ENCODE results near the gene CCL16.
"Not testable (repeated sequence)": the region's sequence is repeated elsewhere in the genome, so short reads cannot be mapped to it uniquely, and the experiment has no call there.

Gene CCL16

DNA sequence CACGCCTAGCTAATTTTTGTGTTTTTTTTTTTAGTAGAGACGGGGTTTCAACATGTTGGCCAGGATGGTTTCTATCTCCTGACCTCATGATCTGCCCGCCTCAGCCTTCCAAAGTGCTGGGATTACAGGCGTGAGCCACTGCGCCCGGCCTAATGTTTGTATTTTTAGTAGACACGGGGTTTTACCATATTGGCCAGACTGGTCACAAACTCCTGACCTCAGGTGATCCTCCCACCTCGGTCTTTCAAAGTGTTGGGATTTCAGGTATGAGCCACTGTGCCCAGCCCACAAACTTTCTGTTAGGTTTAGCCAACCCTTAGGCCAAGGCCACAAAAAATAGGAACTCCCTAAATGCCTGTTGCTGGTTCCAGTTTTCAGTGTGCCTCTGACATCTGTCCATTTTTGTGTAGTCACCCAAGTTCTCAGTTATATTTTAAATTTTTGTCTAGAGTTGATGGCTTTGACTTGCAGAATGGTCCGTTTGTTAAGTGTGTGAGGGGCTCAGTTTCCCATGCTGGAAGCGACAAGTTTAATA, 12.7 kb downstream of the CCL16 start:
- H3K27me3 ChIP-seq (ENCODE audit: control insufficient read depth, insufficient read depth, low read length), result no peaks in the 10 kb centered on the region
- H3K9ac ChIP-seq (ENCODE audit: low read length), result no peak overlapping the region
- H3K27ac ChIP-seq (ENCODE audit: low read depth, low read length), result no peak overlapping the region
- H3K4me1 ChIP-seq (ENCODE audit: control insufficient read depth, insufficient read depth, low read length), result peaks cover 4% of the 10 kb centered on the region
- no peaks in the 10 kb centered on the region for H3K36me3 ChIP-seq (ENCODE audit: control insufficient read depth, insufficient read depth, low read length)
- H3K4me3 ChIP-seq (ENCODE audit: low read depth, low read length), result no peak overlapping the region
- H3K9me3 ChIP-seq (ENCODE audit: control insufficient read depth, insufficient read depth, low read depth, low read length), result no peaks in the 10 kb centered on the region

DNA sequence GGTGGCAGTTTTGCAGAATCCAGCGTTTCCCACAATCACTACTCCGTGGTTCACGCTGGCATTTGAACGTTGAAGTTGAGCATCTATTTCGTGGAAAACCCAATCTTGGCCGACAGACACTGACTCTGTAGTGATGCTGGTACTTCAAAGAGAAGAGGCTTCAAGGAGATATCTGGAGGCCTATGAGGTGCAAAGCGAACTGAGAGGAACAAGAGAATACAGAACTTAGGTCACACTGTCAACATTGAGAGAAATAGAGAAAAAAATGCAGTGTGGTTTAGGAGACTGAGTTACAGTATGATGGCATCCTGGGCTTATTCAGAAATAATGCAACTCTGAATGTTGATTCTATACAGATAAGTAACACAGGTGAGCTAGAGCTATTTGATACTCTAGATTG, 16.0 kb downstream of the CCL16 start:
- H3K27me3 ChIP-seq (ENCODE audit: control insufficient read depth, insufficient read depth, low read length), result no peaks in the 10 kb centered on the region
- H3K27ac ChIP-seq (ENCODE audit: low read depth, low read length), result no peak overlapping the region
- no peaks in the 10 kb centered on the region for H3K36me3 ChIP-seq (ENCODE audit: control insufficient read depth, insufficient read depth, low read length)
- no peak overlapping the region for H3K4me3 ChIP-seq (ENCODE audit: low read depth, low read length)
- no peaks in the 10 kb centered on the region for H3K9me3 ChIP-seq (ENCODE audit: control insufficient read depth, insufficient read depth, low read depth, low read length)
- H3K4me1 ChIP-seq (ENCODE audit: control insufficient read depth, insufficient read depth, low read length), result peaks cover 4% of the 10 kb centered on the region
- no peak overlapping the region for H3K9ac ChIP-seq (ENCODE audit: low read length)

DNA sequence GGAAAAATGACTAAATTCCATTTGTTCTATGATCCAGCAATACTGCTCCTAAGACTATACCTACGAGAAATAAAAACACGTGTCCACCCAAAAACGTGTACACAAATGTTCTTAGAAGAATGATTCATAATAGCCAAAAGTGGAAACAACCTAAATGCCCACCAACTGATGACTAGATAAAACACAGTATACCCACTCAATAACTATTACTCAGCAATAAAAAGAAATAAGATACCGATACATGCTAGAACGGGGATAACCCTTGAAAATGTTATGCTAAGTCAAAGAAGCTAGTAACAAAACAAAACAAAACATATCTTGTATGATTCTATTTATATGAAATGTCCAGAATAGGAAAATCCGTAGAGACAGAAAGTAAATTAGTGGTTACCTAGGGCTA, 17.6 kb downstream of the CCL16 start:
- Histone ChIP-seq H3K27me3 (ENCODE audit: control insufficient read depth, insufficient read depth, low read length) (no peaks in the 10 kb centered on the region), H3K4me3 (ENCODE audit: low read depth, low read length) (no peak overlapping the region)

GRCh38 chr17:35953720-35954119, 27.6 kb downstream of the CCL16 start:
- Histone ChIP-seq H3K4me1 (ENCODE audit: control insufficient read depth, insufficient read depth, low read length) (peaks cover 10% of the 10 kb centered on the region), H3K9ac (ENCODE audit: low read length) (no peak overlapping the region), H3K4me3 (ENCODE audit: low read depth, low read length) (no peak overlapping the region), H3K27me3 (ENCODE audit: control insufficient read depth, insufficient read depth, low read length) (no peaks in the 10 kb centered on the region), H3K9me3 (ENCODE audit: control insufficient read depth, insufficient read depth, low read depth, low read length) (no peaks in the 10 kb centered on the region), H3K36me3 (ENCODE audit: control insufficient read depth, insufficient read depth, low read length) (no peaks in the 10 kb centered on the region), H3K27ac (ENCODE audit: low read depth, low read length) (no peak overlapping the region)

More for the DNA sequence above, 17.6 kb downstream of the CCL16 start:
- H3K36me3 ChIP-seq (ENCODE audit: control insufficient read depth, insufficient read depth, low read length), result no peaks in the 10 kb centered on the region
- no peaks in the 10 kb centered on the region for H3K4me1 ChIP-seq (ENCODE audit: control insufficient read depth, insufficient read depth, low read length)
- no peak overlapping the region for H3K9ac ChIP-seq (ENCODE audit: low read length)
- no peaks in the 10 kb centered on the region for H3K9me3 ChIP-seq (ENCODE audit: control insufficient read depth, insufficient read depth, low read depth, low read length)
- H3K27ac ChIP-seq (ENCODE audit: low read depth, low read length), result no peak overlapping the region

GRCh38 chr17:35949401-35949800, 31.9 kb downstream of the CCL16 start:
- Histone ChIP-seq H3K27me3 (ENCODE audit: control insufficient read depth, insufficient read depth, low read length) (no peaks in the 10 kb centered on the region), H3K27ac (ENCODE audit: low read depth, low read length) (no peak overlapping the region), H3K9ac (ENCODE audit: low read length) (no peak overlapping the region), H3K4me1 (ENCODE audit: control insufficient read depth, insufficient read depth, low read length) (peaks cover 10% of the 10 kb centered on the region), H3K4me3 (ENCODE audit: low read depth, low read length) (no peak overlapping the region), H3K36me3 (ENCODE audit: control insufficient read depth, insufficient read depth, low read length) (no peaks in the 10 kb centered on the region), H3K9me3 (ENCODE audit: control insufficient read depth, insufficient read depth, low read depth, low read length) (no peaks in the 10 kb centered on the region)

- Histone ChIP-seq H3K4me1 (ENCODE audit: control insufficient read depth, insufficient read depth, low read length) (no peaks in the 10 kb centered on the region; the same call in 1 of the 2 replicates), H3K9ac (ENCODE audit: low read length) (no peak overlapping the region), H3K27me3 (ENCODE audit: control insufficient read depth, insufficient read depth, low read length) (no peaks in the 10 kb centered on the region), H3K4me3 (ENCODE audit: low read depth, low read length) (no peak overlapping the region), H3K36me3 (ENCODE audit: control insufficient read depth, insufficient read depth, low read length) (no peaks in the 10 kb centered on the region), H3K27ac (ENCODE audit: low read depth, low read length) (no peak overlapping the region), H3K9me3 (ENCODE audit: control insufficient read depth, insufficient read depth, low read depth, low read length) (no peaks in the 10 kb centered on the region)
Measured at GRCh38 chr17:35948092-35948491, 33.2 kb downstream of the CCL16 start.

DNA sequence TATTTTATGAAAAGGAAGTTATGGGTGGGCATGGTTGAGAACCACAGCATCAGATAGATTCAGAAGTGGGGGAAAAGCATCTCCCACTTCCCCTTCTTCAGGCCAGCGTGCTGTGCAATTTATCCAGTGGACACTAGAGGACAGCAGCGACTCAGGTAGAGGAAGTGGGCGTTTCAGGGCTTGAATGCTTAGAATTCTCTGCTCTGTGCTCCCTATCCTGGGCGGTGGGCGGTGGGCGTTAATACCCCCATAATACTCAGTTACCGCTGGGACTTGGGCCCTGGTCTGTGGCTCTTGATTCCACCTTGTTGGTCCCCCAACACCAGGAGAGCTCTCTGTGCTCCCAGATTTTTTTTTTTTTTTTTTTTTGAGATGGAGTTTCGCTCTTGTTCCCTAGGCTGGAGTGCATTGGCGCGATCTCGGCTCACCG, 34.1 kb downstream of the CCL16 start:
- no peaks in the 10 kb centered on the region for H3K36me3 ChIP-seq (ENCODE audit: control insufficient read depth, insufficient read depth, low read length)
- H3K4me1 ChIP-seq (ENCODE audit: control insufficient read depth, insufficient read depth, low read length), result peaks cover 3% of the 10 kb centered on the region; the same call in 1 of the 2 replicates
- H3K9me3 ChIP-seq (ENCODE audit: control insufficient read depth, insufficient read depth, low read depth, low read length), result no peaks in the 10 kb centered on the region
- H3K4me3 ChIP-seq (ENCODE audit: low read depth, low read length), result no peak overlapping the region
- H3K27ac ChIP-seq (ENCODE audit: low read depth, low read length), result no peak overlapping the region
- no peaks in the 10 kb centered on the region for H3K27me3 ChIP-seq (ENCODE audit: control insufficient read depth, insufficient read depth, low read length)
- no peak overlapping the region for H3K9ac ChIP-seq (ENCODE audit: low read length)

DNA sequence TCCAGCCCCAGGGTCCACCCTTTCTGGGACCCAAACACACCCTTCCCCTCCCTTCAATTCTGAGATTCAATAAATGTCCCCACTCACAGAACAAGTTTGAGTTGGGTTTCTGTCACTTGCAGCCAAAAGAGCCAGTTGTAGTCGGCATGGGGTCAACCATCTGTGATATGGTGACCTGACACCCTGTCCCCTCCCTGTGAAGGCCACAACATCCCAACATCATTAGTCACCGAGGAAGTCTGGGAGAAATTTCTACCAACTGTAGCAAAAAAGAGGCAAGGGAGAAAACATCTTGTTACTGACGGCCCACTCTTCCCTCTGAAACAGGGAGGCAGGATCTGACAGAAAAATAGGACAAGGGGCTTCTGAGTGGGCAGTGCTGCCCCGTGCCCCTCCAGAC, 37.1 kb downstream of the CCL16 start:
- Histone ChIP-seq H3K36me3 (ENCODE audit: control insufficient read depth, insufficient read depth, low read length) (no peaks in the 10 kb centered on the region), H3K4me3 (ENCODE audit: low read depth, low read length) (no peak overlapping the region), H3K9me3 (ENCODE audit: control insufficient read depth, insufficient read depth, low read depth, low read length) (no peaks in the 10 kb centered on the region), H3K4me1 (ENCODE audit: control insufficient read depth, insufficient read depth, low read length) (peaks cover 3% of the 10 kb centered on the region; the same call in 1 of the 2 replicates), H3K27me3 (ENCODE audit: control insufficient read depth, insufficient read depth, low read length) (no peaks in the 10 kb centered on the region), H3K9ac (ENCODE audit: low read length) (no peak overlapping the region), H3K27ac (ENCODE audit: low read depth, low read length) (no peak overlapping the region)

GRCh38 chr17:35943537-35943936, 37.8 kb downstream of the CCL16 start, which contains the start of gene LYZL6:
Gene LYZL6, minus strand, starts transcription at chr17:35943713. Its CDS starts 4,357 bp downstream, at chr17:35939356.
- H3K36me3 ChIP-seq (ENCODE audit: control insufficient read depth, insufficient read depth, low read length), result no peaks in the 10 kb centered on the region
- peaks cover 3% of the 10 kb centered on the region; the same call in 1 of the 2 replicates for H3K4me1 ChIP-seq (ENCODE audit: control insufficient read depth, insufficient read depth, low read length)
- H3K27ac ChIP-seq (ENCODE audit: low read depth, low read length), result no peak within 1 kb of the TSS

DNA sequence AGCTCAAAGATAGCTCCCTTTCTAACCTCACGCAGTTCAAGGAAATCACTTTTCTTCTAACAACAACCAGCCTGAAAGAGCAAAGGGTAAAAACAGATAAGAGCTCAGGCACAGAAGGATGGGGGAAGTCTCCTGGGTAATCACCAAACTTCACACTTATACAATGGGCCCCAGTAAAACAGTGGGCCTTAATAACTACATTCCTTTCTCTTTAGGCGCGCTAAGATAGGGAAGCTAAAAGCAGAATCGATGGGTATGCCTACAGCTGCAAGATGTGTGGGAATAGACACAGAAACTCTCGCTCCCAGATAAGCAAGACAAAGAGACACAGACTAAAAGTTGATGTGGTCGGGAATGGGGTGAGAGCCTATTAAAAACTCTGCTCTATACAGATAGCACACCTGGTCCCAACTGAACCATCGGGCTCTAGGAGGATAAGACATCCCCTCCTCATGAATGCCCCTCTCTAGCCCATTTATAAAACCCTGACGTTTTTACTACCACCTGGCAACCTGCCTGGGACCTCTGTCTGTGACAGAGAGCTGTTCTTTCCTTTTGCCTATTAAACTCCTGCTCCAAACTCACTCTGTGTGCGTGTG, 38.6 kb downstream of the CCL16 start:
- H3K27ac ChIP-seq (ENCODE audit: low read depth, low read length), result no peak overlapping the region
- no peak overlapping the region for H3K9ac ChIP-seq (ENCODE audit: low read length)
- H3K9me3 ChIP-seq (ENCODE audit: control insufficient read depth, insufficient read depth, low read depth, low read length), result no peaks in the 10 kb centered on the region
- H3K27me3 ChIP-seq (ENCODE audit: control insufficient read depth, insufficient read depth, low read length), result no peaks in the 10 kb centered on the region
- H3K4me3 ChIP-seq (ENCODE audit: low read depth, low read length), result no peak overlapping the region
- no peaks in the 10 kb centered on the region for H3K36me3 ChIP-seq (ENCODE audit: control insufficient read depth, insufficient read depth, low read length)
- H3K4me1 ChIP-seq (ENCODE audit: control insufficient read depth, insufficient read depth, low read length), result peaks cover 3% of the 10 kb centered on the region; the same call in 1 of the 2 replicates

More at GRCh38 chr17:35943537-35943936, 37.8 kb downstream of the CCL16 start, which contains the start of gene LYZL6:
- H3K4me3 ChIP-seq (ENCODE audit: low read depth, low read length), result no peak within 1 kb of the TSS
- H3K9ac ChIP-seq (ENCODE audit: low read length), result no peak within 1 kb of the TSS
- no peaks in the 10 kb centered on the region for H3K9me3 ChIP-seq (ENCODE audit: control insufficient read depth, insufficient read depth, low read depth, low read length)
- H3K27me3 ChIP-seq (ENCODE audit: control insufficient read depth, insufficient read depth, low read length), result no peaks in the 10 kb centered on the region

GRCh38 chr17:35938492-35938891, 42.8 kb downstream of the CCL16 start:
- not testable (repeated sequence) for H3K9me3 ChIP-seq (ENCODE audit: control insufficient read depth, insufficient read depth, low read depth, low read length); H3K27me3 ChIP-seq (ENCODE audit: control insufficient read depth, insufficient read depth, low read length); H3K27ac ChIP-seq (ENCODE audit: low read depth, low read length); H3K9ac ChIP-seq (ENCODE audit: low read length); H3K4me1 ChIP-seq (ENCODE audit: control insufficient read depth, insufficient read depth, low read length); H3K36me3 ChIP-seq (ENCODE audit: control insufficient read depth, insufficient read depth, low read length); H3K4me3 ChIP-seq (ENCODE audit: low read depth, low read length)

All from HUES6 (cell line).